Adipocyte (in vitro differentiated cells): Measurements from ENCODE around the gene PLXDC2.

ENCODE experiments used
- DNase-seq: peaks from one replicate; pipeline ENCODE4 v3.0.0-alpha.2; 2015; ENCODE audit warnings: low read depth
- H3K27me3 ChIP-seq: replicated peaks from 2 replicates; pipeline ENCODE4 v1.7.0; 2013; ENCODE audit warnings: mild to moderate bottlenecking, low read length, moderate library complexity; ENCODE audit not compliant: control insufficient read depth, insufficient read depth
- H3K36me3 ChIP-seq: 2 replicates; pipeline ENCODE4 v1.7.0; 2013; ENCODE audit warnings: low read length, mild to moderate bottlenecking, moderate library complexity; ENCODE audit not compliant: control insufficient read depth, insufficient read depth, severe bottlenecking
- H3K4me1 ChIP-seq: 2 replicates; pipeline ENCODE4 v1.7.0; 2013; ENCODE audit warnings: mild to moderate bottlenecking, low read length, moderate library complexity; ENCODE audit not compliant: control insufficient read depth, insufficient read depth
- H3K4me3 ChIP-seq: 2 replicates; pipeline ENCODE4 v1.7.0; 2013; ENCODE audit warnings: mild to moderate bottlenecking, low read length, moderate library complexity
- H3K9ac ChIP-seq: 2 replicates; pipeline ENCODE4 v1.7.0; 2013; ENCODE audit warnings: mild to moderate bottlenecking, low read length, moderate library complexity
- H3K9me3 ChIP-seq: 2 replicates; pipeline ENCODE4 v1.7.0; 2013; ENCODE audit warnings: mild to moderate bottlenecking, low read length, moderate library complexity; ENCODE audit not compliant: control insufficient read depth

The PLXDC2 gene

DNA sequence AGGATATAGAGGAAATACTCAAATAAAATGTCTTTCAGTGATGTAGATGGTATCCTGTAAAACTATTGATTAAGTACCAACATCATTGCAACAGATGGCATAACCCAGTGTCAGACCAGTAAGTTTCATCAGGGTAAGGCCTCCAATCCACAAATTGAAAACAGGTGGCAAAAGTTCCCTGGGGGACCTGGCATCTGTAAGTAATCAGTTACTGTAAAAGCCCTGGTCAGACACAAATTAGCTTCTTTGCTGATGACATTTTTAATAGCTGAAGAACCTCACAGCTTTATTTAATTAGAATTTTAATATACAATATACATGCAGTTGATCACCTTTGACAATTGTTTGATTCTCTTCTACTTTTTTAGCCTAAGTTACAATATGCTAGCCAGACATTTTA is 152.5 kb downstream of the PLXDC2 start:
- Histone ChIP-seq H3K9me3 (no peaks in the 10 kb centered on the region), H3K9ac (no peak overlapping the region)
- no peak for DNase-seq

GRCh38 chr10:19970256-19970655 is 154.0 kb downstream of the PLXDC2 start:
- Histone ChIP-seq H3K27me3 (peaks cover 4% of the 10 kb centered on the region), H3K36me3 (no peaks in the 10 kb centered on the region), H3K9me3 (no peaks in the 10 kb centered on the region), H3K9ac (no peak overlapping the region), H3K4me1 (no peaks in the 10 kb centered on the region), H3K4me3 (no peak overlapping the region)
- no peak for DNase-seq

More for the DNA sequence above, 152.5 kb downstream of the PLXDC2 start:
- Histone ChIP-seq H3K4me3 (no peak overlapping the region), H3K27me3 (peaks cover 4% of the 10 kb centered on the region), H3K36me3 (no peaks in the 10 kb centered on the region), H3K4me1 (no peaks in the 10 kb centered on the region)

- H3K9me3 ChIP-seq = no peaks in the 10 kb centered on the region
- H3K9ac ChIP-seq = no peak overlapping the region
- H3K36me3 ChIP-seq = no peaks in the 10 kb centered on the region
- H3K4me1 ChIP-seq = no peaks in the 10 kb centered on the region
- peaks cover 4% of the 10 kb centered on the region for H3K27me3 ChIP-seq
- no peak for DNase-seq
- H3K4me3 ChIP-seq = no peak overlapping the region
Measured at GRCh38 chr10:19970717-19971116, 154.5 kb downstream of the PLXDC2 start.

- H3K36me3 ChIP-seq = no peaks in the 10 kb centered on the region
- H3K27me3 ChIP-seq = peaks cover 4% of the 10 kb centered on the region
- H3K4me3 ChIP-seq = no peak overlapping the region
- no peak overlapping the region for H3K9ac ChIP-seq
- no peaks in the 10 kb centered on the region for H3K9me3 ChIP-seq
- no peaks in the 10 kb centered on the region for H3K4me1 ChIP-seq
- DNase-seq = no peak
Measured at GRCh38 chr10:19971343-19972052, 155.3 kb downstream of the PLXDC2 start.

DNA sequence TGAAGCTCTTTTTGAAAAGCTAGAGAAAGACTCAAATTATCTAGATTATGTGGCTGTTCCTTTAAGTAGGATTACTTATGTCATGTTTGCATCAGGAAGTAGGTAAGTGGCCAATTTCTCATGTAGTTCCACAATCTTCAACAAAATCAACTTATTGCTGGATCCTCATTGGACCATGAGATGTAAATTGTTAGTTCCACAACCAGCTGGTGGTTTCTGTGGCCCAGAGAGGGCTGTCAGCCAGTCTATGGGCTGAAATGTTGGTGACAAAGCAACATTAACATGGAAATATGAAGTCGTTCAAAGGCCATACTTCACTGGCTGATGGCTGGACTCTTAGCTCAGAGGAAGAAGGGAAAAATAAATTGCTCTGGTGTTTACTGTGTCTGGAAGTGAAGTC is 157.9 kb downstream of the PLXDC2 start:
- Histone ChIP-seq H3K4me1 (no peaks in the 10 kb centered on the region), H3K9me3 (no peaks in the 10 kb centered on the region), H3K4me3 (no peak overlapping the region), H3K27me3 (peaks cover 4% of the 10 kb centered on the region), H3K36me3 (no peaks in the 10 kb centered on the region), H3K9ac (no peak overlapping the region)
- DNase-seq = no peak

DNA sequence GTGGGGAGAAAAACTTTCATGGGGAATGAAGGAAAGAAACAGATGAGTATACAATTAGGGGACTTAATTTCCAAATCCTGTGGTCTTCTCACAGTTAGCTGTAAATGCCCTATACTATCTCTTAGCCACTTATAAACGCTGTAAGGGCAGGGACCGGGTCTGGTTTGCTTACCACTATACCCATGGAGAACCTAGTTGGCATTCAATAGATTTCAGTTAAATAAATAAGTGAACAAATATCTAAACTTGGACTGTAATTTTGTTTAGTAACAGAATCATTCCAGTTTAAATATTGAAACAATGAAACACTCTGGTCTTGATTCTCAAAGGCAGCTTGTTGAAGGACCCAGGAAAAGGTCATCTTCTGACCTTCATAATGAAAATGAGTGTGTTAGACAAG is 158.3 kb downstream of the PLXDC2 start:
- Histone ChIP-seq H3K9ac (no peak overlapping the region), H3K27me3 (peaks cover 4% of the 10 kb centered on the region), H3K4me3 (no peak overlapping the region), H3K4me1 (no peaks in the 10 kb centered on the region), H3K9me3 (no peaks in the 10 kb centered on the region), H3K36me3 (no peaks in the 10 kb centered on the region)
- no peak for DNase-seq

DNA sequence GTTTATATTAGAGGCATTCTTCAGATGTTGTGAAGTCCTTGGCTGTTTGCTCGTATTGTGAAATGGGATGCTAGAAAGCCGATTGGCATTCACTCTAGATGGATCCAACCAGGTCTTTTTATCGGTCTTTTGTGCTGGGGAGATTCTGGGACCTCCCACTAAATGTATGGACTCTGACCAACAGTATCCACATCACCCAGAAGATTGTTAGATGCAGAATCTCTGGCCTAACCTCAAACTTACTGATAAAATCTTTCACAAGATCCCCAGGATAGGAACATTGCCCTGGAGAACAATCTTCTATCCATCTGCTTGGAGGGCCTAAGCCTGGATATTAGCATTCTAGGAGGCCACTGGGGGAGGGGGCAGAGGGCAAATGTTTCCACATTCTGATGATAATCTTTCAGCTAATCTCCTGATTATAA is 160.9 kb downstream of the PLXDC2 start:
- no peaks in the 10 kb centered on the region for H3K27me3 ChIP-seq
- no peak overlapping the region for H3K4me3 ChIP-seq
- no peaks in the 10 kb centered on the region for H3K36me3 ChIP-seq
- H3K9ac ChIP-seq = no peak overlapping the region
- DNase-seq = no peak
- H3K9me3 ChIP-seq = no peaks in the 10 kb centered on the region
- H3K4me1 ChIP-seq = no peaks in the 10 kb centered on the region

- DNase-seq = no peak
- H3K27me3 ChIP-seq = no peaks in the 10 kb centered on the region
- no peak overlapping the region for H3K9ac ChIP-seq
- H3K9me3 ChIP-seq = no peaks in the 10 kb centered on the region
- H3K36me3 ChIP-seq = no peaks in the 10 kb centered on the region
- no peaks in the 10 kb centered on the region for H3K4me1 ChIP-seq
- no peak overlapping the region for H3K4me3 ChIP-seq
Measured at GRCh38 chr10:19979628-19980027, 163.4 kb downstream of the PLXDC2 start.

- Histone ChIP-seq H3K27me3 (no peaks in the 10 kb centered on the region), H3K4me3 (no peak overlapping the region), H3K4me1 (no peaks in the 10 kb centered on the region), H3K36me3 (no peaks in the 10 kb centered on the region), H3K9me3 (no peaks in the 10 kb centered on the region), H3K9ac (no peak overlapping the region)
- no peak for DNase-seq
Measured at GRCh38 chr10:19983880-19984565, 167.8 kb downstream of the PLXDC2 start.

- no peak overlapping the region for H3K4me3 ChIP-seq
- no peak overlapping the region for H3K9ac ChIP-seq
- no peaks in the 10 kb centered on the region for H3K36me3 ChIP-seq
- H3K9me3 ChIP-seq = no peaks in the 10 kb centered on the region
- DNase-seq = no peak
- no peaks in the 10 kb centered on the region for H3K27me3 ChIP-seq
- no peaks in the 10 kb centered on the region for H3K4me1 ChIP-seq
Measured at GRCh38 chr10:19985745-19986144, 169.5 kb downstream of the PLXDC2 start.

DNA sequence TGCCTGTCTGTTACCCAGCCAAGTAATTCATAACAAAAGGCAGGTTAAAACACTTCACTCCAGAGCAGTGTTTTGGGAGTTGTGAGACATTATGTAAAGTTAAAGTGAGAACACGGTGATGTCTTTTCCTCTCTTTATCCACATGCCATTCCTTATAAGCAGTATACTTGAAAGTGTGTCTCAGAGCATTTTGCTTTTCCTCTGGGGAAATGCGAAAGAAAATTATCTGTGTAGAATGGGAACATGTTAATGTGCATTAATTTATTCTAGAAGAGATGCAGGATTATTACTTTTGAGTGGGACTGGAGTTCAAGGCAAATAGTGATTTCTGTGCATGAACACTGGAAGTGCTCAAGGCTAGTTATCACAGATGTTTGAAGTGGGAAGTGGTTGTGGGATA is 170.4 kb downstream of the PLXDC2 start:
- H3K36me3 ChIP-seq = no peaks in the 10 kb centered on the region
- DNase-seq = no peak
- H3K27me3 ChIP-seq = no peaks in the 10 kb centered on the region
- H3K9ac ChIP-seq = no peak overlapping the region
- H3K4me3 ChIP-seq = no peak overlapping the region
- no peaks in the 10 kb centered on the region for H3K9me3 ChIP-seq
- no peaks in the 10 kb centered on the region for H3K4me1 ChIP-seq
